K562 (cell line): ENCODE measurements around the gene PDE8A. TPM values are rescaled to one million over a fixed set of nuclear protein-coding genes. Genes with fewer than 3 reads are reported as not detected.

Source experiments
- DACH1 ChIP-seq: fragments of 450-650 bp; IDR thresholded peaks from 2 replicates; pipeline ENCODE4 v1.6.1; 2018; ENCODE audit not compliant: partially characterized antibody
- MYNN ChIP-seq, 2 experiments: sonication (generic); formaldehyde crosslinking in 1 of 2; IDR thresholded peaks; 2 replicates each; pipeline versions ENCODE4 v1.5.0 to v1.6.1; 2016 to 2020; ENCODE audit warnings: antibody characterized with exemption in 1 of 2, missing genetic modification reagents in 1 of 2
- SMARCA5 ChIP-seq: fragments of 450-650 bp; IDR thresholded peaks from 2 replicates; pipeline ENCODE4 v1.6.1; 2016
- TCF3 ChIP-seq: sonication (generic); formaldehyde crosslinking; IDR thresholded peaks from 2 replicates; pipeline ENCODE4 v1.4.0; 2020; ENCODE audit warnings: mild to moderate bottlenecking, missing genetic modification reagents
- TFAM ChIP-seq: fragments of 250-450 bp; sonication (Bioruptor Pico); conservative IDR thresholded peaks from 2 replicates; pipeline ENCODE4 v1.5.0; 2021; ENCODE audit warnings: mild to moderate bottlenecking, moderate library complexity
- polyA plus RNA-seq, 8 experiments: library from polyadenylated mRNA; depleted of rRNA in 4 of 8; stranded (reverse) in 5 of 8; unstranded in 3 of 8; fragments of >200 nt; fragmentation: Nextera tagmentation in 2 of 8; fragmentation: Illumina TruSeq in 1 of 8; extraction: Ambion mirVana in 2 of 8; extraction: Trizol in 1 of 8; gene quantifications; 2 replicates each; pipeline versions ENCODE4 v1.2.1 to v1.2.3, GENCODE V29; 2011 to 2014; ENCODE audit warnings: inconsistent platforms in 1 of 8, missing spikeins in 1 of 8
- total RNA-seq, 7 experiments: library from RNA; depleted of rRNA in 6 of 7; stranded (reverse); fragments of >200 nt in 6 of 7; fragmentation: Illumina TruSeq in 2 of 7; extraction: Trizol in 2 of 7; gene quantifications; 2 replicates each; pipeline versions ENCODE4 v1.2.1 to v1.2.3, GENCODE V29; 2011 to 2021; ENCODE audit warnings: low replicate concordance in 1 of 7
- TF ChIP-seq, protein P1 (sequence below): fragments of 250-450 bp; sonication (Bioruptor Pico); IDR thresholded peaks from 2 replicates; pipeline ENCODE4 v1.8.0; 2021; ENCODE audit warnings: mild to moderate bottlenecking, moderate library complexity
- TF ChIP-seq, protein P2 (sequence below): fragments of 450-650 bp; IDR thresholded peaks from 2 replicates; pipeline ENCODE4 v1.6.1; 2016; ENCODE audit warnings: low read depth
- TF ChIP-seq, protein P3 (sequence below): IDR thresholded peaks from 2 replicates; pipeline ENCODE4 v1.6.1; 2012; ENCODE audit warnings: low read depth, low read length, improper control_type of control experiment, borderline replicate concordance
- TF ChIP-seq, protein P4 (sequence below): fragments of 250-450 bp; sonication (Bioruptor Pico); IDR thresholded peaks from 2 replicates; pipeline ENCODE4 v1.8.0; 2021; ENCODE audit warnings: borderline replicate concordance, mild to moderate bottlenecking, moderate library complexity; ENCODE audit not compliant: poor library complexity, severe bottlenecking
- TF ChIP-seq, protein P5 (sequence below), 3 experiments: fragments of 200-800 bp in 1 of 3; fragments of 250-450 bp in 1 of 3; fragments of 450-650 bp in 1 of 3; sonication (Bioruptor Pico) in 1 of 3; sonication (Bioruptor generic) in 1 of 3; formaldehyde crosslinking in 1 of 3; IDR thresholded peaks; 2 replicates each; pipeline versions ENCODE4 v1.6.1 to v1.8.0; 2016 to 2022; ENCODE audit warnings: mild to moderate bottlenecking in 2 of 3, missing genetic modification characterization in 2 of 3, missing compliant biosample characterization in 1 of 3, moderate library complexity in 1 of 3

PDE8A gene
- total and polyA plus RNA-seq, 9 of the 15 experiments (the other 6 are each of a cell fraction or from before 2014, with no cell fraction given): 5.9 to 40.3 (median 19.8) TPM

DNA sequence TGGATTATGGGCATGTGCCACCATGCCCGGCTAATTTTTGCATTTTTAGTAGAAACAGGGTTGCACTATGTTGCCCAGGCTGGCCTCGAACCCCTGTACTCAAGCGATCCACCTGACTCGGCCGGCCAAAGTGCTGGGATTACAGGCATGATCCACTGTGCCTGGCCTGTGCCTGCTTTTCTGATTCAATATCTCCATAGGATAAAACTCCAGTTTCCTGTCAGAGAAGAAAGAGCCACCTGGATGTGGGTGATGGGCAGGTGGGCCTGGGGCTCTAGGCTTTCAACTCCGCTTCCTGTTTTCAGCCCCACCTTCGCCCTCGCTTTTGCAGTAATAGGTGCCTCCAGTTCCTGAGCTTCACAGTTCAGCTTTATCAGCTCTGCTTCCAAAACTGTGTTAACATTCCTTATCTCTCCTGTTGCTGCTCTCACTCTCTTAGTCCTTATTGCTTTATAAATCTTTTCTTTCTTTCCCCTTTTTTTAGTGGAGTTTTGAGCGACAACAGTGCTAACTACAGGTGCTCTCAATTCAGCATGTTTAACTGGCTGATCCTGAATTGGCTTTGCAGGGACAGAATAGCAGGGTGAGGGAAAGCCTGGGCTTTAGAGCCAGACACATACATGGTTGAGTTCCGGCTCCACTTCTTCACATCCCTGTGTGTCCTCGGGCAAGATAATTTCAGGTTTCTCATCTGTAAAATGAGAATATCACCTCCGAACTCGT, 21.1 kb upstream of the PDE8A start (continued):
- TF ChIP-seq, protein P1, sequence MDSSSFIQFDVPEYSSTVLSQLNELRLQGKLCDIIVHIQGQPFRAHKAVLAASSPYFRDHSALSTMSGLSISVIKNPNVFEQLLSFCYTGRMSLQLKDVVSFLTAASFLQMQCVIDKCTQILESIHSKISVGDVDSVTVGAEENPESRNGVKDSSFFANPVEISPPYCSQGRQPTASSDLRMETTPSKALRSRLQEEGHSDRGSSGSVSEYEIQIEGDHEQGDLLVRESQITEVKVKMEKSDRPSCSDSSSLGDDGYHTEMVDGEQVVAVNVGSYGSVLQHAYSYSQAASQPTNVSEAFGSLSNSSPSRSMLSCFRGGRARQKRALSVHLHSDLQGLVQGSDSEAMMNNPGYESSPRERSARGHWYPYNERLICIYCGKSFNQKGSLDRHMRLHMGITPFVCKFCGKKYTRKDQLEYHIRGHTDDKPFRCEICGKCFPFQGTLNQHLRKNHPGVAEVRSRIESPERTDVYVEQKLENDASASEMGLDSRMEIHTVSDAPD (CRISPR knock-in tag): no peak
- TF ChIP-seq, protein P2, sequence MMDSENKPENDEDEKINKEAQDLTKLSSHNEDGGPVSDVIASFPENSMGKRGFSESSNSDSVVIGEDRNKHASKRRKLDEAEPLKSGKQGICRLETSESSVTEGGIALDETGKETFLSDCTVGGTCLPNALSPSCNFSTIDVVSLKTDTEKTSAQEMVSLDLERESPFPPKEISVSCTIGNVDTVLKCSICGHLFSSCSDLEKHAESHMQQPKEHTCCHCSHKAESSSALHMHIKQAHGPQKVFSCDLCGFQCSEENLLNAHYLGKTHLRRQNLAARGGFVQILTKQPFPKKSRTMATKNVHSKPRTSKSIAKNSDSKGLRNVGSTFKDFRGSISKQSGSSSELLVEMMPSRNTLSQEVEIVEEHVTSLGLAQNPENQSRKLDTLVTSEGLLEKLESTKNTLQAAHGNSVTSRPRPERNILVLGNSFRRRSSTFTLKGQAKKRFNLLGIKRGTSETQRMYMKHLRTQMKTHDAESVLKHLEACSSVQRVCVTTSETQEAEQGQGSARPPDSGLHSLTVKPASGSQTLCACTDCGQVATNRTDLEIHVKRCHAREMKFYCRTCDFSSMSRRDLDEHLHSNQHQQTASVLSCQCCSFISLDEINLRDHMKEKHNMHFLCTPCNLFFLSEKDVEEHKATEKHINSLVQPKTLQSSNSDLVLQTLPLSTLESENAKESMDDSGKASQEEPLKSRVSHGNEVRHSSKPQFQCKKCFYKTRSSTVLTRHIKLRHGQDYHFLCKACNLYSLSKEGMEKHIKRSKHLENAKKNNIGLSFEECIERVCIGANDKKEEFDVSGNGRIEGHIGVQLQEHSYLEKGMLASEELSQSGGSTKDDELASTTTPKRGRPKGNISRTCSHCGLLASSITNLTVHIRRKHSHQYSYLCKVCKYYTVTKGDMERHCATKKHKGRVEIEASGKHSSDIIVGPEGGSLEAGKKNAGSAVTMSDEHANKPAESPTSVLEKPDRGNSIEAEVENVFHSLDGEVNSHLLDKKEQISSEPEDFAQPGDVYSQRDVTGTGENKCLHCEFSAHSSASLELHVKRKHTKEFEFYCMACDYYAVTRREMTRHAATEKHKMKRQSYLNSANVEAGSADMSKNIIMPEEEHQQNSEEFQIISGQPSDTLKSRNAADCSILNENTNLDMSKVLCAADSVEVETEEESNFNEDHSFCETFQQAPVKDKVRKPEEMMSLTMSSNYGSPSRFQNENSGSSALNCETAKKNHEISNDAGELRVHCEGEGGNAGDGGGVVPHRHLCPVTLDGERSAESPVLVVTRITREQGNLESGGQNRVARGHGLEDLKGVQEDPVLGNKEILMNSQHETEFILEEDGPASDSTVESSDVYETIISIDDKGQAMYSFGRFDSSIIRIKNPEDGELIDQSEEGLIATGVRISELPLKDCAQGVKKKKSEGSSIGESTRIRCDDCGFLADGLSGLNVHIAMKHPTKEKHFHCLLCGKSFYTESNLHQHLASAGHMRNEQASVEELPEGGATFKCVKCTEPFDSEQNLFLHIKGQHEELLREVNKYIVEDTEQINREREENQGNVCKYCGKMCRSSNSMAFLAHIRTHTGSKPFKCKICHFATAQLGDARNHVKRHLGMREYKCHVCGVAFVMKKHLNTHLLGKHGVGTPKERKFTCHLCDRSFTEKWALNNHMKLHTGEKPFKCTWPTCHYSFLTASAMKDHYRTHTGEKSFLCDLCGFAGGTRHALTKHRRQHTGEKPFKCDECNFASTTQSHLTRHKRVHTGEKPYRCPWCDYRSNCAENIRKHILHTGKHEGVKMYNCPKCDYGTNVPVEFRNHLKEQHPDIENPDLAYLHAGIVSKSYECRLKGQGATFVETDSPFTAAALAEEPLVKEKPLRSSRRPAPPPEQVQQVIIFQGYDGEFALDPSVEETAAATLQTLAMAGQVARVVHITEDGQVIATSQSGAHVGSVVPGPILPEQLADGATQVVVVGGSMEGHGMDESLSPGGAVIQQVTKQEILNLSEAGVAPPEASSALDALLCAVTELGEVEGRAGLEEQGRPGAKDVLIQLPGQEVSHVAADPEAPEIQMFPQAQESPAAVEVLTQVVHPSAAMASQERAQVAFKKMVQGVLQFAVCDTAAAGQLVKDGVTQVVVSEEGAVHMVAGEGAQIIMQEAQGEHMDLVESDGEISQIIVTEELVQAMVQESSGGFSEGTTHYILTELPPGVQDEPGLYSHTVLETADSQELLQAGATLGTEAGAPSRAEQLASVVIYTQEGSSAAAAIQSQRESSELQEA: no peak
- TF ChIP-seq, protein P3, sequence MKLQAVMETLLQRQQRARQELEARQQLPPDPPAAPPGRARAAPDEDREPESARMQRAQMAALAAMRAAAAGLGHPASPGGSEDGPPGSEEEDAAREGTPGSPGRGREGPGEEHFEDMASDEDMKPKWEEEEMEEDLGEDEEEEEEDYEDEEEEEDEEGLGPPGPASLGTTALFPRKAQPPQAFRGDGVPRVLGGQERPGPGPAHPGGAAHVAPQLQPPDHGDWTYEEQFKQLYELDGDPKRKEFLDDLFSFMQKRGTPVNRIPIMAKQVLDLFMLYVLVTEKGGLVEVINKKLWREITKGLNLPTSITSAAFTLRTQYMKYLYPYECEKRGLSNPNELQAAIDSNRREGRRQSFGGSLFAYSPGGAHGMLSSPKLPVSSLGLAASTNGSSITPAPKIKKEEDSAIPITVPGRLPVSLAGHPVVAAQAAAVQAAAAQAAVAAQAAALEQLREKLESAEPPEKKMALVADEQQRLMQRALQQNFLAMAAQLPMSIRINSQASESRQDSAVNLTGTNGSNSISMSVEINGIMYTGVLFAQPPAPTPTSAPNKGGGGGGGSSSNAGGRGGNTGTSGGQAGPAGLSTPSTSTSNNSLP: no peak
- TF ChIP-seq MYNN (IDR thresholded peaks at IDR 0.05) (no peak), MYNN (CRISPR knock-in tag; IDR thresholded peaks at IDR 0.05) (no peak), DACH1 (peak; percentile 27), SMARCA5 (peak; percentile 62; the same call in 1 of the 2 replicates), TCF3 (CRISPR knock-in tag) (no peak), TFAM (CRISPR knock-in tag) (no peak)
- TF ChIP-seq, protein P4, sequence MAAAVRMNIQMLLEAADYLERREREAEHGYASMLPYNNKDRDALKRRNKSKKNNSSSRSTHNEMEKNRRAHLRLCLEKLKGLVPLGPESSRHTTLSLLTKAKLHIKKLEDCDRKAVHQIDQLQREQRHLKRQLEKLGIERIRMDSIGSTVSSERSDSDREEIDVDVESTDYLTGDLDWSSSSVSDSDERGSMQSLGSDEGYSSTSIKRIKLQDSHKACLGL (CRISPR knock-in tag): no peak
- TF ChIP-seq, protein P5, sequence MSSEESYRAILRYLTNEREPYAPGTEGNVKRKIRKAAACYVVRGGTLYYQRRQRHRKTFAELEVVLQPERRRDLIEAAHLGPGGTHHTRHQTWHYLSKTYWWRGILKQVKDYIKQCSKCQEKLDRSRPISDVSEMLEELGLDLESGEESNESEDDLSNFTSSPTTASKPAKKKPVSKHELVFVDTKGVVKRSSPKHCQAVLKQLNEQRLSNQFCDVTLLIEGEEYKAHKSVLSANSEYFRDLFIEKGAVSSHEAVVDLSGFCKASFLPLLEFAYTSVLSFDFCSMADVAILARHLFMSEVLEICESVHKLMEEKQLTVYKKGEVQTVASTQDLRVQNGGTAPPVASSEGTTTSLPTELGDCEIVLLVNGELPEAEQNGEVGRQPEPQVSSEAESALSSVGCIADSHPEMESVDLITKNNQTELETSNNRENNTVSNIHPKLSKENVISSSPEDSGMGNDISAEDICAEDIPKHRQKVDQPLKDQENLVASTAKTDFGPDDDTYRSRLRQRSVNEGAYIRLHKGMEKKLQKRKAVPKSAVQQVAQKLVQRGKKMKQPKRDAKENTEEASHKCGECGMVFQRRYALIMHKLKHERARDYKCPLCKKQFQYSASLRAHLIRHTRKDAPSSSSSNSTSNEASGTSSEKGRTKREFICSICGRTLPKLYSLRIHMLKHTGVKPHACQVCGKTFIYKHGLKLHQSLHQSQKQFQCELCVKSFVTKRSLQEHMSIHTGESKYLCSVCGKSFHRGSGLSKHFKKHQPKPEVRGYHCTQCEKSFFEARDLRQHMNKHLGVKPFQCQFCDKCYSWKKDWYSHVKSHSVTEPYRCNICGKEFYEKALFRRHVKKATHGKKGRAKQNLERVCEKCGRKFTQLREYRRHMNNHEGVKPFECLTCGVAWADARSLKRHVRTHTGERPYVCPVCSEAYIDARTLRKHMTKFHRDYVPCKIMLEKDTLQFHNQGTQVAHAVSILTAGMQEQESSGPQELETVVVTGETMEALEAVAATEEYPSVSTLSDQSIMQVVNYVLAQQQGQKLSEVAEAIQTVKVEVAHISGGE (CRISPR knock-in tag; IDR thresholded peaks at IDR 0.05): no peak
